ENCODE data around the gene ELOA. TPM values are rescaled to one million over a fixed set of nuclear protein-coding genes. Genes with fewer than 3 reads are reported as not detected.

Gene ELOA
- total RNA-seq, 1 donor from 2014 or later, result 70.2 TPM

- peak; percentile 100 for ATAC-seq (ENCODE audit: low read depth)
- intact Hi-C loops (cut with micrococcal nuclease), result loop anchor here (1.0 kb wide), 5 partner anchors 37 to 256 kb away; partner anchors contain the start of gene FUCA1
- DNase-seq, result peak; percentile 76
- no peaks in the 10 kb centered on the region for H3K27me3 Mint-ChIP-seq
- H3K36me3 Mint-ChIP-seq (ENCODE audit: low read depth), result peaks cover 10% of the 10 kb centered on the region
- ChIA-PET POLR2A (interaction anchor here (0.5 to 1.6 kb wide), 13 partner anchors 9 to 187 kb away, joined by 3 to 18 read pairs (median 4); partner anchors contain the start of genes GALE, HMGCL and LYPLA2), CTCF (interaction anchor here (0.5 to 3.4 kb wide), 33 partner anchors 8 to 623 kb away, joined by 3 to 91 read pairs (median 4); partner anchors contain the start of genes CNR2, ELOA, FUCA1 and ID3)
- no peak overlapping the region for H3K4me3 Mint-ChIP-seq
- TF ChIP-seq CTCF (IDR thresholded peaks at IDR 0.05), result peak; percentile 68
- H3K9me3 Mint-ChIP-seq, result no peaks in the 10 kb centered on the region
- peaks cover 10% of the 10 kb centered on the region for H3K4me1 Mint-ChIP-seq
- H3K27ac Mint-ChIP-seq, result no peak overlapping the region
Measured at GRCh38 chr1:23772049-23772853, 29.0 kb downstream of the ELOA start.

DNA sequence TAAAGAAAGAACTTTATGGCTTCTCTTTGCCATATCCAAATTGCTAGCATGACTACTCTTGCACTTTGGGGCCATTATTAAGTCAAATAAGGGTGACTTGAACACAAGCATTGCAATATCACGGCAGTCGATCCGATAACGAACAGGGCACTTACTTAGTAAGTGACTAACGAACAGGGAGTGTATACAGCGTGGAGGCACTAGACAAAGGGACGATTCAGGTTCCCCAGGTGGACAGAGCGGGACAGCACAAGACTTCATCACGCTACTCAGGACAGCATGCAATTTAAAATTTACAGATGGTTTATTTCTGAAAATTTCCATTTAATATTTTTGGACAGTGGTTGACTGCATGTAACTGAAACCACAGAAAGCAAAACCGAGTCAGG is 29.6 kb downstream of the ELOA start:
- H3K36me3 Mint-ChIP-seq (ENCODE audit: low read depth), result peaks cover 9% of the 10 kb centered on the region
- no peaks in the 10 kb centered on the region for H3K27me3 Mint-ChIP-seq
- H3K4me1 Mint-ChIP-seq, result peaks cover 14% of the 10 kb centered on the region
- ChIA-PET CTCF (no interaction called here), POLR2A (no interaction called here)
- no peak for TF ChIP-seq CTCF (IDR thresholded peaks at IDR 0.05)
- H3K4me3 Mint-ChIP-seq, result no peak overlapping the region
- ATAC-seq (ENCODE audit: low read depth) (no peak), DNase-seq (no peak)
- H3K9me3 Mint-ChIP-seq, result no peaks in the 10 kb centered on the region
- intact Hi-C loops (cut with micrococcal nuclease), result loop anchor here (1.0 kb wide), 5 partner anchors 36 to 255 kb away; partner anchors contain the start of gene FUCA1
- H3K27ac Mint-ChIP-seq, result no peak overlapping the region

GRCh38 chr1:23774174-23774880 is 31.1 kb downstream of the ELOA start:
- CTCF ChIA-PET, result interaction anchor here (0.9 to 2.5 kb wide), 3 partner anchors 36 to 254 kb away, joined by 4 to 18 read pairs (median 10); no protein-coding TSS in a partner anchor
- TF ChIP-seq CTCF (IDR thresholded peaks at IDR 0.05), result no peak
- Mint-ChIP-seq H3K4me1 (peaks cover 23% of the 10 kb centered on the region), H3K4me3 (no peak overlapping the region), H3K27me3 (no peaks in the 10 kb centered on the region), H3K36me3 (ENCODE audit: low read depth) (peaks cover 7% of the 10 kb centered on the region), H3K27ac (no peak overlapping the region), H3K9me3 (no peaks in the 10 kb centered on the region)
- no peak for ATAC-seq (ENCODE audit: low read depth)
- intact Hi-C loops (cut with micrococcal nuclease), result no loop called here
- POLR2A ChIA-PET, result interaction anchor here (1.0 kb wide), 1 partner anchor 28 kb away, joined by 3 read pairs; no protein-coding TSS in a partner anchor
- DNase-seq, result no peak

GRCh38 chr1:23776217-23776616 is 32.9 kb downstream of the ELOA start:
- ATAC-seq (ENCODE audit: low read depth) (no peak), DNase-seq (no peak)
- Mint-ChIP-seq H3K9me3 (no peaks in the 10 kb centered on the region), H3K4me3 (peak overlapping the region; percentile 11), H3K27ac (no peak overlapping the region), H3K4me1 (peaks cover 34% of the 10 kb centered on the region), H3K27me3 (no peaks in the 10 kb centered on the region), H3K36me3 (ENCODE audit: low read depth) (peaks cover 14% of the 10 kb centered on the region)
- TF ChIP-seq CTCF (IDR thresholded peaks at IDR 0.05), result no peak
- intact Hi-C loops (cut with micrococcal nuclease), result no loop called here
- CTCF ChIA-PET, result interaction anchor here (1.9 to 2.5 kb wide), 2 partner anchors 34 to 140 kb away, joined by 10 to 18 read pairs; no protein-coding TSS in a partner anchor
- POLR2A ChIA-PET, result interaction anchor here (1.0 to 4.9 kb wide), 3 partner anchors 14 to 141 kb away, joined by 3 to 61 read pairs (median 4); partner anchors contain the start of genes LYPLA2 and RPL11

Data from activated B cell treated with CpG ODN at 0.5 μM for 24 hours (primary cell).